Bronchial epithelial cell (primary cell): ENCODE data around the gene PRR5L. TPM values are rescaled to one million over a fixed set of nuclear protein-coding genes. Genes with fewer than 3 reads are reported as not detected.

ENCODE experiments used
- DNase-seq: peaks from one replicate; pipeline ENCODE4 v3.0.0-alpha.2; 2010; ENCODE audit warnings: low read depth
- FAIRE-seq: peaks from 2 replicates; lab custom pipeline; 2011; peaks lifted over from hg19 to GRCh38; lab: Jason Lieb, UNC
- H3K27me3 ChIP-seq: 2 replicates; pipeline ENCODE4 v1.5.1; 2011; ENCODE audit warnings: low read length; ENCODE audit not compliant: control insufficient read depth, insufficient read depth
- H3K36me3 ChIP-seq: 2 replicates; pipeline ENCODE4 v1.5.1; 2011; ENCODE audit warnings: low read length; ENCODE audit not compliant: control insufficient read depth, insufficient read depth
- H3K4me3 ChIP-seq: 2 replicates; pipeline ENCODE4 v1.5.1; 2011; ENCODE audit warnings: mild to moderate bottlenecking, low read depth, low read length, control low read depth
- CTCF ChIP-seq: IDR thresholded peaks from 2 replicates; pipeline ENCODE4 v1.5.1; 2011; ENCODE audit warnings: mild to moderate bottlenecking, moderate library complexity, low read length, control low read depth, inconsistent platforms; ENCODE audit not compliant: insufficient read depth, severe bottlenecking
- total RNA-seq: library from RNA; depleted of rRNA; stranded (reverse); fragments of >200 nt; gene quantifications from 2 replicates; pipeline ENCODE4 v1.2.1, GENCODE V29; 2014

The PRR5L gene
- total RNA-seq, 1 donor from 2014 or later = 10.0 TPM

GRCh38 chr11:36367806-36368680 lies 72.0 kb downstream of the PRR5L start:
- H3K27me3 ChIP-seq = no peaks in the 10 kb centered on the region
- FAIRE-seq (no peak), DNase-seq (no peak)
- H3K36me3 ChIP-seq = no peaks in the 10 kb centered on the region
- H3K4me3 ChIP-seq = no peak overlapping the region
- TF ChIP-seq CTCF = no peak

- DNase-seq = no peak
- Histone ChIP-seq H3K4me3 (no peak overlapping the region), H3K27me3 (no peaks in the 10 kb centered on the region), H3K36me3 (no peaks in the 10 kb centered on the region)
- TF ChIP-seq CTCF = no peak
- FAIRE-seq = no peak
Observed at GRCh38 chr11:36371181-36371580, 75.1 kb downstream of the PRR5L start.

- DNase-seq (no peak), FAIRE-seq (no peak)
- H3K36me3 ChIP-seq = no peaks in the 10 kb centered on the region
- no peak for TF ChIP-seq CTCF
- H3K27me3 ChIP-seq = no peaks in the 10 kb centered on the region
- H3K4me3 ChIP-seq = no peak overlapping the region
Observed at GRCh38 chr11:36371590-36371989, 75.5 kb downstream of the PRR5L start.

- no peak for TF ChIP-seq CTCF
- DNase-seq (peak; percentile 82), FAIRE-seq (no peak)
- Histone ChIP-seq H3K4me3 (no peak overlapping the region), H3K36me3 (no peaks in the 10 kb centered on the region), H3K27me3 (no peaks in the 10 kb centered on the region)
Observed at GRCh38 chr11:36372101-36372771, 76.1 kb downstream of the PRR5L start.

- DNase-seq (no peak), FAIRE-seq (no peak)
- Histone ChIP-seq H3K27me3 (no peaks in the 10 kb centered on the region), H3K36me3 (no peaks in the 10 kb centered on the region), H3K4me3 (no peak overlapping the region)
- TF ChIP-seq CTCF = no peak
Observed at GRCh38 chr11:36373016-36374010, 77.2 kb downstream of the PRR5L start.
